Central memory CD4-positive, alpha-beta T cell (primary cell): Measurements from ENCODE around the gene CCSER1.
"Not testable (repeated sequence)": the region's sequence is repeated elsewhere in the genome, so short reads cannot be mapped to it uniquely, and the experiment has no call there.

ENCODE experiments used
- DNase-seq: peaks from one replicate; pipeline ENCODE4 v3.0.0; 2022

Gene CCSER1

DNA sequence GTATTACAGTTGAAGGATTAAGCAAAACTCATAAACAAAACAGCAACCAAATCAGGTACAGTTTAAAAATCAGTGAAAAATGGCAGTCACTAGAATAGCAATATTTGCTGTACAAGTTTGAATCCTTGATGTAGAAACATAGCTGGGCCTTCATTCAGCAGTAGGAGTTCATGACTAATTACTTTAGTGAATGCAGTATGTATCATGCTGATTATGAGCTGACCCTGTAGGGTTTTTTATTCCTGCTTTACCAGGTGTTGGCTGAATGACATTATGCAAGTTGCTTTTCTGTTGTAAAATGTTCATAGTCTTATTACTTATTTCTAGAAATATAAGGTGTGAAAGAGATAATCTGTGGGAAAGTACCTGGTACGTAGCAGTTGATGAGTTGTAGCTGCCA is 179.6 kb downstream of the CCSER1 start:
- DNase-seq, result no peak

GRCh38 chr4:90317140-90317539 is 189.9 kb downstream of the CCSER1 start:
- not testable (repeated sequence) for DNase-seq

DNA sequence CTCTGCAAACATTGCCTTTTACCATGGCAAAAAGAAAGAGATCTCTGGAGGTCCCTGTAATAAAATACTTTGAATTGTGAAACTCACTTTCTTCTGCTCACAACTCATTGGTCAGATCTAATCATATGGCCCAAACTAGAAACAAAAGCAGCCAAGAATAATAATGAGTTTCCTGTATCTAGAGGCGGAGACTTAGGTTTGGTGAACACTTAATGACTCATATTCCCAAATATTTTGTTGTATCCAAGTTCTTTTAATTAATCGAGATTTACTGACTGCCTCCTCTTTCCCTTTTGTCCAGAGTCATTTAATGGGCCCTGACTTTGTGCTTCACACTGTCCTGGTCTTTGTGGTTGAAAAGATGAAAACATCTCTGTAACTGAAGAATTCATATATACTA is 190.6 kb downstream of the CCSER1 start:
- DNase-seq, result no peak

DNA sequence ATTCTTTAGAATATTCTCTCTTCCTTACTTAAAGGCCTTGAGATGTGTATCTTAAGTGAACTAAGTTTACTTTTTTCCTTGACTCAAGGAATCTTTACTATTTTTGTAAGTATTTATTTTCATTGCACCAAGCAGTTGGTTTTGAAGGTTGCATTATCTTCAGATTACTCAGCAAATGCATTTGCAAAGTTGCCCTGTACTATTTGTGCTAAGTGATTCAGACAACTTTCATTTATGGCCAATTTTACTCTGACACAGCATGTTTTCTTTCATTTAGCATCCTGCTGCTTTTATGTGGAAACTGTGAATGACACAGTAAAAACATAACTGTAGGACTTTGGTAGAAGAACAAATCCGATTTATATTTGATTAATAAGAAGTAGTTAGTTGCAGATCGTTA is 191.0 kb downstream of the CCSER1 start:
- no peak for DNase-seq

GRCh38 chr4:90328558-90328957 is 201.4 kb downstream of the CCSER1 start:
- no peak for DNase-seq

GRCh38 chr4:90330546-90330945 is 203.4 kb downstream of the CCSER1 start:
- DNase-seq, result no peak

- no peak for DNase-seq
These were observed 218.5 kb downstream of the CCSER1 start for GRCh38 chr4:90345549-90346215.

- no peak for DNase-seq
These were observed 222.4 kb downstream of the CCSER1 start for GRCh38 chr4:90349636-90350035.

- no peak for DNase-seq
These were observed 230.0 kb downstream of the CCSER1 start for GRCh38 chr4:90357117-90357710.

GRCh38 chr4:90375081-90375480 is 247.9 kb downstream of the CCSER1 start:
- DNase-seq, result no peak

DNA sequence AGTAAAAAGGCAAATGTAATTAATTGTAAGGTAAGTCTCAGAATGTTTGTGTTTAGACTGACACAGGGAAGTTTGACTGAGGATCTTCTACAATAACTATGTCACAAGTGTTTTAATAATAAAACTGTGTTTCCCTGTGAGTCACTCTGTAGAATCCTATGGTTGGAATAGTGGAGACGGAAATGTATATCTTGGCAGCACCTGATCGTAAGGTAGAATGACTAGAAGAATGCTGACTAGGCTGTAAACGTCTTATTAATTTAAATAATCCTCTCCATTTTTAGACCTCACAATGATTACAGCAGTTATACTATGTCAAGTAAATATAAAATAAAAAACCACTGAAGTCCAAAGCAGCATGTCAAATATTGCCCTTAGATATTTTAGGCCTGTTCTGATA is 266.0 kb downstream of the CCSER1 start:
- no peak for DNase-seq

GRCh38 chr4:90403781-90404180 is 276.6 kb downstream of the CCSER1 start:
- no peak for DNase-seq

GRCh38 chr4:90407897-90408296 is 280.7 kb downstream of the CCSER1 start:
- DNase-seq, result not testable (repeated sequence)

DNA sequence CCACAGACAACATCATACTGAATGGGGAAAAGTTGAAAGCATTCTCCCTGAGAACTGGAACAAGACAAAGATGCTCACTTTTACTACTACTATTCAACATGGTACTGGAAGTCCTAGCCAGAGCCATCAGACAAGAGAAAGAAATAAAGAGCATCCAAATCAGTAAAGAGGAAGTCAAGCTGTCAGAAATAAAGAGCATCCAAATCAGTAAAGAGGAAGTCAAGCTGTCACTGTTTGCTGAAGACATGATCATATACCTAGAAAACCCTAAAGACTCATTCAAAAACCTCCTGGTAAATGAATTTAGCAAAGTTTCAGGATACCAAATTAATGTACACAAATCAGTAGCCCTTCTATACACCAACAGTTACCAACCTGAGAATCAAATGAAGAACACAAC is 285.6 kb downstream of the CCSER1 start:
- DNase-seq, result not testable (repeated sequence)

DNA sequence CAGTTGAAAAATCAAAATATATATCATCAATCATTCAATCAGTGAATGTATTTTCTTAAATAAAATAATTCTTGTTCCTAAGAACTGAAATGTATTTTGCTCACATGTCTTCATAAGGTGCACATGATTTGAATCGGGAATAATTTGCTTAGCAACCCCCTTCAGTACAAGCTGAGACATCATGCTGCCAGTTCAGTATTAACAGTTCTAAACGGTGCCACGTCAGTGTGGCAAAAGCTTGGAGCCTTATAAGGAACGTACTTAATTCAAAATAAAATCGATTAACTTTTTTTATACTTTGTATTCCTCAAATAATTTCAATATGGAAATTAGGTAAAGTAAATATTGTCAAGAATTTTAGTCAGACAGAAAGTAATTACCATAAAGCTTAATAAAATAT is 287.9 kb downstream of the CCSER1 start:
- DNase-seq, result no peak

DNA sequence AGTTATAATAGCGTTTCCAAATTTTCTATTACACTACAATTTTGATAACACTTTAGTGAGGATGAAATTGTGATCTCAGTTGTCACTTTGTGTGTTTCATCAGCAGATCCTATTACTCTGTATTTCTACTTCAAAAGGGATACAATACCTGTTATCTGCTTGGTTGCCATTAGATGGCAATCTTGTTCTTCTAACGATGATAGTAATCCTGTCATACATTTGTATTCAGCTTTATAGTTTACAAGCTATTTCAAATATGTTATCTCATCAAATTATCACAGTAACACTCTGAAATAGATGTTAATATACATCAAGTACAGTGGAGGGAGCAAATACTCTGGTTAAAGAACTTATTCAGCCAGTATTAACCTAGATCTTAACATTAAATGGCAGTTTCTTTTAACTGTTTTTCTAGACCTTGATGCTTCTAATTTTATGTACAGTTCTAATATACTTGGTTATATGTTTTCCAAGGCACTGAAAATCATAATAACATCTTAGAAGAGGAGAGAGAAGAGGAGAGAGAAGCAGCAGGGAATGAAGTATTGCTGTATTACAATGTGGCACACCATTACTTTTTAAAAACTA is 292.0 kb downstream of the CCSER1 start:
- DNase-seq, result no peak

- DNase-seq, result no peak
These were observed 294.0 kb downstream of the CCSER1 start for GRCh38 chr4:90421161-90421560.

- no peak for DNase-seq
These were observed 298.7 kb downstream of the CCSER1 start for GRCh38 chr4:90425893-90426292.

- DNase-seq, result no peak
These were observed 311.3 kb downstream of the CCSER1 start for GRCh38 chr4:90438522-90438921.

DNA sequence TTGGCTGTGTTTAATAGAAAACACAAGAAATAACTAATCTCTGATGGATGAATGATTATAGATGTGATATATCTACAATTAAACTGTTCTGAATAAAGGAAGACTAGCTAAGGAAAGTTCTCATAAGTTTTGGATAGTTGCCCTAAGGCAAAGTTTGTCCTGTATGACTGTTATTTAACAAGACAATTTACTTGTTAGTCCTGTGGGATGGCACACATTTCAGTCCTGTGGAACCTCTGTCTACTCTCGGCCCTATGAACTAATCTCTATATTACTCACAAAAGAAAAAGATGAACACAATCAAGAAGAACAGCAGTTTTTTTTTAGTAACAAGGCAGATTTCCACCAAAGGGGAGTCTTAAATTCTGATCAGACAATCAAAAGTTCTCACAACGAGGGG is 314.6 kb downstream of the CCSER1 start:
- DNase-seq, result no peak

- DNase-seq, result no peak
These were observed 315.4 kb downstream of the CCSER1 start for GRCh38 chr4:90442619-90443018.

DNA sequence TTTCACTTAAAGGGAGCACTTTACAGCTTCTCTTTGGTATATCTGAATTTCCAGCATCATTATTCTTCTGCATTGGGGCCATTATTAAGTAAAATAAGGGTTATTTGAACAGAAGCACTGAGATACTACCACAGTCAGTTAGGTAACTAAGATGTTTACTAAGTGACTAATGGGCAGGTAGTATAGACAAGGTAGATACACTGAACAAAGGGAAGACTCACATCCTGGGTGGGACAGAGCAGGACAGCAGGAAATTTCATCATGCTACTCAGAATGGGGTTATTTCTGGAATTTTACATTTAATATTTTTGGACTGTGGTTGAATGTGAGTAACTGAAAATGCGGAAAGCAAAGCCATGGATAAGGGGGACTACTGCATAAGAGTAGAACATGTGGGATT is 316.0 kb downstream of the CCSER1 start:
- no peak for DNase-seq

- DNase-seq, result no peak
These were observed 317.7 kb downstream of the CCSER1 start for GRCh38 chr4:90444904-90445303.

GRCh38 chr4:90445380-90445779 is 318.2 kb downstream of the CCSER1 start:
- DNase-seq, result no peak

DNA sequence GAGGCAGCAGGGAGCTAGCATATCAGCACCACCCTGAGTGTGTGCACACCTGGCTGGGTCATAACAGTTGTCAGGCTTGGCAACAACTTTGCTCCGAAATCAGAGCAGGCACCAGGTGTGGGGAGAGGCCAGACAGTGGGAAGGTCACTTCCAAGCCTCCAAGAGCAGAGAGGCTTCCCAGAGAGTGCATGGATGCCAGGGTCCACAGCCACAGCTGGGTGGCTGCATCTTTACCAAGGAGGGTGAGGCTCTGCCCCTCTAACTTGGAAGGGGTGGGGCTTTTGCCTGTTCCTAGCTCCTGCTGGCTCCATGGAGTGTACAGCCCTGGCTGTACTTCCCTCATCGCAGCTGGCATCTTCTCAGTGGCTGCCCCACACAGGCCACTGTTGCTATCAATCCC is 322.4 kb downstream of the CCSER1 start:
- no peak for DNase-seq
